ENCODE data around the gene PROSER3. TPM values are rescaled to one million over a fixed set of nuclear protein-coding genes. Genes with fewer than 3 reads are reported as not detected.

Gene PROSER3
- total RNA-seq, 1 donor, result 9.5 TPM

GRCh38 chr19:35748106-35749020 is 9.6 kb upstream of the PROSER3 start, which contains the start of gene LIN37:
Gene LIN37 (plus strand): TSS chr19:35748576. CDS start chr19:35748725, 149 bp downstream.
- peak within 1 kb of the TSS; percentile 100 for H3K4me3 ChIP-seq (ENCODE audit: low read depth, low read length)
- TF ChIP-seq CTCF (IDR thresholded peaks at IDR 0.05; ENCODE audit: insufficient read depth, low read depth, low read length), result no peak
- peak; percentile 100 for DNase-seq (ENCODE audit: low read depth)

GRCh38 chr19:35750167-35750566 is 7.8 kb upstream of the PROSER3 start:
- no peak for DNase-seq (ENCODE audit: low read depth)

GRCh38 chr19:35751839-35752745 is 5.9 kb upstream of the PROSER3 start:
- TF ChIP-seq CTCF (IDR thresholded peaks at IDR 0.05; ENCODE audit: insufficient read depth, low read depth, low read length), result no peak
- no peak for DNase-seq (ENCODE audit: low read depth)
- H3K4me3 ChIP-seq (ENCODE audit: low read depth, low read length), result no peak overlapping the region

More at GRCh38 chr19:35750167-35750566, 7.8 kb upstream of the PROSER3 start:
- H3K4me3 ChIP-seq (ENCODE audit: low read depth, low read length), result no peak overlapping the region
- no peak for TF ChIP-seq CTCF (IDR thresholded peaks at IDR 0.05; ENCODE audit: insufficient read depth, low read depth, low read length)

- no peak overlapping the region for H3K4me3 ChIP-seq (ENCODE audit: low read depth, low read length)
- DNase-seq (ENCODE audit: low read depth), result no peak
- no peak for TF ChIP-seq CTCF (IDR thresholded peaks at IDR 0.05; ENCODE audit: insufficient read depth, low read depth, low read length)
Measured at GRCh38 chr19:35752746-35753350, 5.1 kb upstream of the PROSER3 start.

GRCh38 chr19:35753634-35754369 is 4.2 kb upstream of the PROSER3 start:
- TF ChIP-seq CTCF (IDR thresholded peaks at IDR 0.05; ENCODE audit: insufficient read depth, low read depth, low read length), result no peak
- H3K4me3 ChIP-seq (ENCODE audit: low read depth, low read length), result no peak overlapping the region
- no peak for DNase-seq (ENCODE audit: low read depth)
